Liver (tissue), 9 donors: ENCODE data around the gene OR52M1. TPM values are rescaled to one million over a fixed set of nuclear protein-coding genes. Genes with fewer than 3 reads are reported as not detected.

Experiments used
- DNase-seq: peaks from one replicate; pipeline ENCODE4 v3.0.0-alpha.2; 2017; ENCODE audit warnings: low spot score
- H3K27ac ChIP-seq, 2 donors: one replicate each; pipeline ENCODE4 v1.7.0; 2013; ENCODE audit warnings: inconsistent platforms in 2 of 2, low read length in 2 of 2, control low read depth in 1 of 2, low read depth in 1 of 2, mild to moderate bottlenecking in 1 of 2
- H3K27me3 ChIP-seq, 4 donors: one replicate each; pipeline versions ENCODE4 v1.6.1 to v1.7.0; 2013; ENCODE audit warnings: low read length in 3 of 4, inconsistent platforms in 1 of 4, mild to moderate bottlenecking in 1 of 4, moderate library complexity in 1 of 4; ENCODE audit not compliant: control insufficient read depth in 4 of 4, insufficient read depth in 4 of 4
- H3K36me3 ChIP-seq, 4 donors: one replicate each; pipeline versions ENCODE4 v1.6.1 to v1.7.0; 2013; ENCODE audit warnings: low read length in 3 of 4, mild to moderate bottlenecking in 3 of 4, low read depth in 1 of 4, moderate library complexity in 1 of 4; ENCODE audit not compliant: control insufficient read depth in 4 of 4, insufficient read depth in 3 of 4
- H3K4me1 ChIP-seq, 4 donors: one replicate each; pipeline versions ENCODE4 v1.6.1 to v1.7.0; 2013; ENCODE audit warnings: low read length in 3 of 4, mild to moderate bottlenecking in 3 of 4, moderate library complexity in 1 of 4; ENCODE audit not compliant: control insufficient read depth in 4 of 4, insufficient read depth in 4 of 4
- H3K4me3 ChIP-seq, 3 donors: one replicate each; pipeline versions ENCODE4 v1.6.1 to v1.7.0; 2013; ENCODE audit warnings: low read length in 3 of 3, control low read depth in 1 of 3, low read depth in 1 of 3, mild to moderate bottlenecking in 1 of 3
- H3K9ac ChIP-seq, 2 donors: one replicate each; pipeline ENCODE4 v1.7.0; 2013; ENCODE audit warnings: low read length in 2 of 2, mild to moderate bottlenecking in 2 of 2, moderate library complexity in 2 of 2, control low read depth in 1 of 2, low read depth in 1 of 2
- H3K9me3 ChIP-seq, 4 donors: one replicate each; pipeline versions ENCODE4 v1.6.1 to v1.7.0; 2013; ENCODE audit warnings: low read length in 3 of 4; ENCODE audit not compliant: control insufficient read depth in 4 of 4
- EGR1 ChIP-seq, 2 donors: IDR thresholded peaks; 2 replicates each; pipeline ENCODE4 v1.6.1; 2016 to 2018; ENCODE audit warnings: antibody characterized with exemption in 2 of 2, low read depth in 2 of 2
- FOXA1 ChIP-seq: IDR thresholded peaks from 2 replicates; pipeline ENCODE4 v1.6.1; 2016; ENCODE audit warnings: antibody characterized with exemption
- FOXA2 ChIP-seq: IDR thresholded peaks from 2 replicates; pipeline ENCODE4 v1.6.1; 2016; ENCODE audit warnings: antibody characterized with exemption
- GABPA ChIP-seq, 2 donors: IDR thresholded peaks in 1 of 2; conservative IDR thresholded peaks in 1 of 2; 2 replicates each; pipeline ENCODE4 v1.6.1; 2016; ENCODE audit warnings: antibody characterized with exemption in 2 of 2, mild to moderate bottlenecking in 1 of 2, moderate library complexity in 1 of 2
- HNF4G ChIP-seq: IDR thresholded peaks from 2 replicates; pipeline ENCODE4 v1.6.1; 2016; ENCODE audit warnings: antibody characterized with exemption
- JUND ChIP-seq, 2 donors: IDR thresholded peaks; 2 replicates each; pipeline ENCODE4 v1.6.1; 2016; ENCODE audit warnings: antibody characterized with exemption in 2 of 2
- RAD21 ChIP-seq, 2 donors: IDR thresholded peaks; 2 replicates each; pipeline ENCODE4 v1.6.1; 2016; ENCODE audit warnings: antibody characterized with exemption in 2 of 2, mild to moderate bottlenecking in 2 of 2
- RXRA ChIP-seq, 2 donors: IDR thresholded peaks; 2 replicates each; pipeline ENCODE4 v1.6.1; 2017 to 2018; ENCODE audit warnings: antibody characterized with exemption in 2 of 2, mild to moderate bottlenecking in 1 of 2
- SP1 ChIP-seq: IDR thresholded peaks from 2 replicates; pipeline ENCODE4 v1.6.1; 2018; ENCODE audit warnings: antibody characterized with exemption, mild to moderate bottlenecking
- YY1 ChIP-seq: IDR thresholded peaks from 2 replicates; pipeline ENCODE4 v1.6.1; 2016; ENCODE audit warnings: antibody characterized with exemption, mild to moderate bottlenecking
- WGBS: extraction: QIAGEN DNeasy Blood & Tissue Kit; methylation state at CpG from one replicate; pipeline ENCODE4 v1.1.7; 2013; 5-methylcytosine and 5-hydroxymethylcytosine counted together
- polyA plus RNA-seq, 2 donors: library from polyadenylated mRNA; stranded (reverse) in 1 of 2; unstranded in 1 of 2; fragments of 200-250 nt in 1 of 2; fragments of >200 nt in 1 of 2; fragmentation: Nextera tagmentation in 1 of 2; extraction: Ambion mirVana in 1 of 2; gene quantifications; one replicate each; pipeline versions ENCODE4 v1.2.1 to v1.2.3, GENCODE V29; 2013 to 2015
- total RNA-seq, 2 donors: library from RNA; depleted of rRNA; stranded (reverse); fragments of >200 nt; gene quantifications; one replicate each; pipeline ENCODE4 v1.2.3, GENCODE V29; 2014
- TF ChIP-seq, protein P1 (sequence below): fragments of 150-350 bp; IDR thresholded peaks from 2 replicates; pipeline ENCODE4 v1.5.1; 2017; ENCODE audit warnings: improper control_type of control experiment, low read depth, low read length; ENCODE audit not compliant: missing input control
- TF ChIP-seq, protein P2 (sequence below): IDR thresholded peaks from 2 replicates; pipeline ENCODE4 v1.6.1; 2016; ENCODE audit warnings: antibody characterized with exemption
- TF ChIP-seq, protein P3 (sequence below): IDR thresholded peaks from 2 replicates; pipeline ENCODE4 v1.6.1; 2016; ENCODE audit warnings: antibody characterized with exemption, mild to moderate bottlenecking
- TF ChIP-seq, protein P4 (sequence below): IDR thresholded peaks from 2 replicates; pipeline ENCODE4 v1.6.1; 2016; ENCODE audit warnings: antibody characterized with exemption
- donor health status: healthy.
- donor health status: healthy.
- donor health status: healthy.
- donor health status: healthy.
- donor health status: healthy.

OR52M1 gene
- total and polyA plus RNA-seq, 4 donors, result not detected

DNA sequence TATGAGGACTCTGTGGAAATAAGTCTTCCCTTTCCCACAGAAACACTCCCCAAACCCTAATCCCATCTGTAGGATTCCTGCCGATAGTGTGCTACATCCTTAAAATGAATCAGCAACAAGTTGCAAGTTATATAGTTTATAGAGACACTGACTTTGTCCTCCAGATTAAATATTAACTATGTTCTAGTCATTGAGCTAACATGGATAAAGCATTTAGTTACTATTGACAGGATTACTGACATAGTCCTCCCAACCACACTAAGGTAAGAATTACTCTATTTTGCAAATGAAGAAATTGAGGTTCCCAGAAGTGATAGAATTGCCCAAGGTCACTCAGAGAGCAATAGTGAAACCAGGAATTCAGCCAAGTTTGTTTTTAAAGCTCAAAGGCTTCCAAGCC is 1.9 kb downstream of the OR52M1 start (continued):
- TF ChIP-seq, protein P1, sequence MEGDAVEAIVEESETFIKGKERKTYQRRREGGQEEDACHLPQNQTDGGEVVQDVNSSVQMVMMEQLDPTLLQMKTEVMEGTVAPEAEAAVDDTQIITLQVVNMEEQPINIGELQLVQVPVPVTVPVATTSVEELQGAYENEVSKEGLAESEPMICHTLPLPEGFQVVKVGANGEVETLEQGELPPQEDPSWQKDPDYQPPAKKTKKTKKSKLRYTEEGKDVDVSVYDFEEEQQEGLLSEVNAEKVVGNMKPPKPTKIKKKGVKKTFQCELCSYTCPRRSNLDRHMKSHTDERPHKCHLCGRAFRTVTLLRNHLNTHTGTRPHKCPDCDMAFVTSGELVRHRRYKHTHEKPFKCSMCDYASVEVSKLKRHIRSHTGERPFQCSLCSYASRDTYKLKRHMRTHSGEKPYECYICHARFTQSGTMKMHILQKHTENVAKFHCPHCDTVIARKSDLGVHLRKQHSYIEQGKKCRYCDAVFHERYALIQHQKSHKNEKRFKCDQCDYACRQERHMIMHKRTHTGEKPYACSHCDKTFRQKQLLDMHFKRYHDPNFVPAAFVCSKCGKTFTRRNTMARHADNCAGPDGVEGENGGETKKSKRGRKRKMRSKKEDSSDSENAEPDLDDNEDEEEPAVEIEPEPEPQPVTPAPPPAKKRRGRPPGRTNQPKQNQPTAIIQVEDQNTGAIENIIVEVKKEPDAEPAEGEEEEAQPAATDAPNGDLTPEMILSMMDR, result no peak
- peak; percentile 50 to 89 for TF ChIP-seq JUND (IDR thresholded peaks at IDR 0.05)
- peak; percentile 74 to 89 for TF ChIP-seq RXRA (IDR thresholded peaks at IDR 0.05)
- peak in 1 of 2 donors; percentile 30 for TF ChIP-seq GABPA (IDR thresholded peaks at IDR 0.05 in 1 of 2, conservative IDR thresholded peaks at IDR 0.05 in 1 of 2)
- TF ChIP-seq RAD21 (IDR thresholded peaks at IDR 0.05), result peak in 1 of 2 donors; percentile 48

DNA sequence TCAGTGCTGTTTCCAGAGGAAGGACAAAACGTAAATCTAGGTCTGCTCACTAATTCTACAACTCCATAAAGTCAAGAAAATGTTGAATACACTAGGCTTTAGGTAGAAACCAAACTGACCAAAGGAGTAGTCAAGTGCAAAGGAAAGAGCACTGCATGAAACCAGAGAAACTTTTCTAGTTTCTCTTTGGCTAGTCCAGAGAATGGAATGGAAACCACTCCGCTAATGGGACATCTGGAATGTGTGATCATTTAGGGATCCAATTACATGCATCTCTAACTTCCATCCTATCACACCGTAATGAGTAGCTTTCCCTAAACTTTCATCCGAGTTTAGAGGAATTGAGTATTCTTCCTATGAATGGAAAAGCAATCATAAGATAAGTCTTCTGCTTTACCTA is 2.4 kb downstream of the OR52M1 start:
- H3K36me3 ChIP-seq, result no peaks in the 10 kb centered on the region
- DNase-seq, result no peak
- no peak overlapping the region for H3K4me3 ChIP-seq
- peak overlapping the region in 1 of 2 donors; percentile 13 for H3K9ac ChIP-seq
- WGBS, result 75% methylated on average over 4 of the region's 4 CpGs
- H3K9me3 ChIP-seq, result no peaks in the 10 kb centered on the region
- H3K27me3 ChIP-seq, result no peaks in the 10 kb centered on the region
- H3K27ac ChIP-seq, result peak overlapping the region; percentile 78 to 98
- H3K4me1 ChIP-seq, result peaks cover 7 to 20% (median 18%) of the 10 kb centered on the region in 4 donors
- TF ChIP-seq, protein P2, sequence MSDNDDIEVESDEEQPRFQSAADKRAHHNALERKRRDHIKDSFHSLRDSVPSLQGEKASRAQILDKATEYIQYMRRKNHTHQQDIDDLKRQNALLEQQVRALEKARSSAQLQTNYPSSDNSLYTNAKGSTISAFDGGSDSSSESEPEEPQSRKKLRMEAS, result no peak
- TF ChIP-seq FOXA1, result no peak
- TF ChIP-seq, protein P3, sequence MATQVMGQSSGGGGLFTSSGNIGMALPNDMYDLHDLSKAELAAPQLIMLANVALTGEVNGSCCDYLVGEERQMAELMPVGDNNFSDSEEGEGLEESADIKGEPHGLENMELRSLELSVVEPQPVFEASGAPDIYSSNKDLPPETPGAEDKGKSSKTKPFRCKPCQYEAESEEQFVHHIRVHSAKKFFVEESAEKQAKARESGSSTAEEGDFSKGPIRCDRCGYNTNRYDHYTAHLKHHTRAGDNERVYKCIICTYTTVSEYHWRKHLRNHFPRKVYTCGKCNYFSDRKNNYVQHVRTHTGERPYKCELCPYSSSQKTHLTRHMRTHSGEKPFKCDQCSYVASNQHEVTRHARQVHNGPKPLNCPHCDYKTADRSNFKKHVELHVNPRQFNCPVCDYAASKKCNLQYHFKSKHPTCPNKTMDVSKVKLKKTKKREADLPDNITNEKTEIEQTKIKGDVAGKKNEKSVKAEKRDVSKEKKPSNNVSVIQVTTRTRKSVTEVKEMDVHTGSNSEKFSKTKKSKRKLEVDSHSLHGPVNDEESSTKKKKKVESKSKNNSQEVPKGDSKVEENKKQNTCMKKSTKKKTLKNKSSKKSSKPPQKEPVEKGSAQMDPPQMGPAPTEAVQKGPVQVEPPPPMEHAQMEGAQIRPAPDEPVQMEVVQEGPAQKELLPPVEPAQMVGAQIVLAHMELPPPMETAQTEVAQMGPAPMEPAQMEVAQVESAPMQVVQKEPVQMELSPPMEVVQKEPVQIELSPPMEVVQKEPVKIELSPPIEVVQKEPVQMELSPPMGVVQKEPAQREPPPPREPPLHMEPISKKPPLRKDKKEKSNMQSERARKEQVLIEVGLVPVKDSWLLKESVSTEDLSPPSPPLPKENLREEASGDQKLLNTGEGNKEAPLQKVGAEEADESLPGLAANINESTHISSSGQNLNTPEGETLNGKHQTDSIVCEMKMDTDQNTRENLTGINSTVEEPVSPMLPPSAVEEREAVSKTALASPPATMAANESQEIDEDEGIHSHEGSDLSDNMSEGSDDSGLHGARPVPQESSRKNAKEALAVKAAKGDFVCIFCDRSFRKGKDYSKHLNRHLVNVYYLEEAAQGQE, result no peak
- no peak for TF ChIP-seq YY1
- no peak for TF ChIP-seq FOXA2
- no peak for TF ChIP-seq JUND (IDR thresholded peaks at IDR 0.05)
- TF ChIP-seq SP1, result no peak

DNA sequence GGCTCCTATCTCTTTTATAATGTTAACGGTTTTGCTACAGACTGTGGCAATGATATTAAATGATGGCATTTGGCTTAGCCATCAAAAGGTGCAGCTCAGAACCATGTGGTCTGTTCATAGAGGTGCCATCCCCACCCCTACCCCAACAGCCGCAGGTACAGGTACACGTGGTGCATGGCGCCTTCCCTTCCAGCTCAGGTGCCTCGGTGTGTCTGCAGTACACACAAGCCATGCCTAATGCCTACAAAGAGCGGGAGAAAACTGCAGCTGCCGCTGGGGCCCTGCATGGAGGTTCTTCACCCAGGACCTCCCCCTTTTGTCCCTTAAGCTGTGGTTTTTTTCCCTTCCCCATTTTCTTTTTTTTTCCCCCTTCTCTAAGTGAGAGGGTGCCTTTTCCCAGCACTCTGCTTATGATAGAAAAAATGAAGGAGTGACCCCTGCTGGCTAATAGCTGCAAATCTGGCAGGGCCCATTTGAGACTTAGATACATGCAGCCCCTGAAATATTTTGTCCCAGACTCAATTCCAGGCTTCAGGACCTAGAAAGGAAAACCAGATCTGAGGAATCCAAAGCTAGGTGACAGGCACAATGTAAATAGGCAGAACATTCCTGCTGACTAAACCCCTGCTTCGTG is 6.5 kb downstream of the OR52M1 start:
- H3K4me1 ChIP-seq, result peaks cover 2 to 19% (median 15%) of the 10 kb centered on the region in 4 donors
- H3K27ac ChIP-seq, result no peak overlapping the region
- no peak overlapping the region for H3K9ac ChIP-seq
- DNase-seq, result no peak
- TF ChIP-seq RAD21 (IDR thresholded peaks at IDR 0.05), result peak; percentile 68 to 76
- no peak for TF ChIP-seq FOXA2
- TF ChIP-seq EGR1 (IDR thresholded peaks at IDR 0.05; ENCODE audit: low read depth in 2 of 2), result no peak
- TF ChIP-seq, protein P3, result no peak
- TF ChIP-seq, protein P1, result peak; percentile 59
- no peak for TF ChIP-seq HNF4G
- TF ChIP-seq, protein P4, sequence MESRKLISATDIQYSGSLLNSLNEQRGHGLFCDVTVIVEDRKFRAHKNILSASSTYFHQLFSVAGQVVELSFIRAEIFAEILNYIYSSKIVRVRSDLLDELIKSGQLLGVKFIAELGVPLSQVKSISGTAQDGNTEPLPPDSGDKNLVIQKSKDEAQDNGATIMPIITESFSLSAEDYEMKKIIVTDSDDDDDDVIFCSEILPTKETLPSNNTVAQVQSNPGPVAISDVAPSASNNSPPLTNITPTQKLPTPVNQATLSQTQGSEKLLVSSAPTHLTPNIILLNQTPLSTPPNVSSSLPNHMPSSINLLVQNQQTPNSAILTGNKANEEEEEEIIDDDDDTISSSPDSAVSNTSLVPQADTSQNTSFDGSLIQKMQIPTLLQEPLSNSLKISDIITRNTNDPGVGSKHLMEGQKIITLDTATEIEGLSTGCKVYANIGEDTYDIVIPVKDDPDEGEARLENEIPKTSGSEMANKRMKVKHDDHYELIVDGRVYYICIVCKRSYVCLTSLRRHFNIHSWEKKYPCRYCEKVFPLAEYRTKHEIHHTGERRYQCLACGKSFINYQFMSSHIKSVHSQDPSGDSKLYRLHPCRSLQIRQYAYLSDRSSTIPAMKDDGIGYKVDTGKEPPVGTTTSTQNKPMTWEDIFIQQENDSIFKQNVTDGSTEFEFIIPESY, result no peak
- no peaks in the 10 kb centered on the region for H3K9me3 ChIP-seq
- 81% methylated on average over 8 of the region's 8 CpGs for WGBS
- no peak overlapping the region for H3K4me3 ChIP-seq
- H3K36me3 ChIP-seq, result no peaks in the 10 kb centered on the region
- H3K27me3 ChIP-seq, result no peaks in the 10 kb centered on the region
